Measurements from ENCODE around the gene SLC35G1.

- no peak for TF ChIP-seq POLR2A (IDR thresholded peaks at IDR 0.05)
- no peak for TF ChIP-seq CTCF (IDR thresholded peaks at IDR 0.05)
- TF ChIP-seq EP300 (IDR thresholded peaks at IDR 0.05), result no peak
These were observed 19.9 kb downstream of the SLC35G1 start for GRCh38 chr10:93913706-93914105.
